Spleen (tissue), 7 donors: ENCODE data around the gene TMEM37.

Experiments
- CTCF ChIP-seq, 11 experiments: fragments of 200-600 bp in 7 of 11; fragments of 450-650 bp in 4 of 11; sonication (generic) in 4 of 11; IDR thresholded peaks in 8 of 11; conservative IDR thresholded peaks in 3 of 11; 1 replicate in 7 of 11; 2 replicates in 4 of 11; pipeline versions ENCODE4 v1.4.0 to v1.8.0; 2016 to 2021; ENCODE audit warnings: antibody characterized with exemption in 11 of 11, inconsistent platforms in 4 of 11, mild to moderate bottlenecking in 1 of 11
- POLR2A ChIP-seq, 3 donors: fragments of 450-650 bp; IDR thresholded peaks; one replicate each; pipeline ENCODE4 v1.5.1; 2017; ENCODE audit warnings: antibody characterized with exemption in 3 of 3, mild to moderate bottlenecking in 1 of 3
- donor health status: DM: no; HTN: no; CAD: no; lungs with moderate emphysema.
- donor health status: DM: no; HTN: no; CAD: no.
- donor health status: DM: no; HTN: no; CAD: no.

DNA sequence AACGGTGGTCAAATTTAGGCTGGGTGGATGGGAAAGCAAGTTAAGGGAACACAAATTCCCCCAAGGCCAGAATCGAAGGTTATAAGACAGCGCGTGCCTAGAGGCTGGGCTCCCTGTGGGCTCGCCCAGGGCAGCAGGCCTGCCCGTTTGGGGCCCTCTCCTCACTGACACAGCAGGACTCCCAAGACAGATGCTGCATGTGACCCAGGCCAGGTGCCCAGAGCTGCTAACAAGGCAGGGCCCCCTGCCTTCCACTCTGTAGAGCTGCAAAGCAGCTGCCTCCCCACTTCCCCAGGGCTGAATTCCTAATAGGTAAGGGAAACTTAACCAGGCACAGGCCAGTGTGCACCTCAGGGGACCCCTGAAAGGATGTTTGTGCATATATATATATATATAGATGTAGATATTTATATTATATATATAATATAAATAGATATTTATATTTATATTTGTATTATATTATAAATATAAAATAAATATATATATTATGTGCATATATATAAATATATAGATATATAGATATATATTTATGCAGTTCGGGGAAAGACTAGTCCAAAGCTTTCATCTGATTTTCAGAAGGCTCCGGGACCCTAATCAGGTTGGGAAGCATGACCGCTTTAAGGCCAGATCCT is 43.7 kb downstream of the TMEM37 start:
- no peak for TF ChIP-seq CTCF (IDR thresholded peaks at IDR 0.05 in 8 of 11, conservative IDR thresholded peaks at IDR 0.05 in 3 of 11)
- TF ChIP-seq POLR2A (IDR thresholded peaks at IDR 0.05), result no peak
